SK-N-SH treated with all-trans-retinoic acid at 6 μM for 48 hours (cell line): ENCODE measurements around the gene GNG8.
A peak's percentile ranks its signal among the peaks of the same experiment; 100 is the strongest.

Experiments
- ATAC-seq: fragments of 200-7000 bp; cut with Tn5 transposase; 3 replicates; pipeline ENCODE4 v1.9.1; 2020; ENCODE audit warnings: mild to moderate bottlenecking, moderate library complexity
- ARNTL ChIP-seq: fragments of 450-650 bp; formaldehyde crosslinking; IDR thresholded peaks from 2 replicates; pipeline ENCODE4 v1.5.0; 2020; ENCODE audit warnings: low read depth, mild to moderate bottlenecking, moderate library complexity, borderline replicate concordance
- CREB5 ChIP-seq: fragments of 250-450 bp; sonication (Bioruptor Pico); IDR thresholded peaks from 2 replicates; pipeline ENCODE4 v1.5.1; 2020; ENCODE audit warnings: low read depth, mild to moderate bottlenecking, moderate library complexity
- CSDC2 ChIP-seq: fragments of 250-450 bp; sonication (Bioruptor Pico); IDR thresholded peaks from 2 replicates; pipeline ENCODE4 v1.5.0; 2020; ENCODE audit warnings: mild to moderate bottlenecking, moderate library complexity
- CSRNP3 ChIP-seq: fragments of 250-450 bp; sonication (Bioruptor Pico); IDR thresholded peaks from 2 replicates; pipeline ENCODE4 v1.5.1; 2021; ENCODE audit warnings: mild to moderate bottlenecking, moderate library complexity
- ESRRG ChIP-seq: fragments of 250-450 bp; sonication (Bioruptor Pico); IDR thresholded peaks from 2 replicates; pipeline ENCODE4 v1.6.1; 2021; ENCODE audit warnings: mild to moderate bottlenecking
- GLIS3 ChIP-seq: fragments of 250-450 bp; sonication (Bioruptor Pico); IDR thresholded peaks from 2 replicates; pipeline ENCODE4 v1.5.0; 2020; ENCODE audit warnings: mild to moderate bottlenecking, moderate library complexity
- ISL1 ChIP-seq: fragments of 250-450 bp; sonication (Bioruptor Pico); IDR thresholded peaks from 2 replicates; pipeline ENCODE4 v2.1.2; 2022; ENCODE audit warnings: mild to moderate bottlenecking, moderate library complexity
- PATZ1 ChIP-seq: fragments of 250-450 bp; sonication (Bioruptor Pico); IDR thresholded peaks from 2 replicates; pipeline ENCODE4 v1.8.0; 2020; ENCODE audit warnings: mild to moderate bottlenecking, moderate library complexity, borderline replicate concordance
- POU6F1 ChIP-seq: fragments of 250-450 bp; sonication (Bioruptor Pico); IDR thresholded peaks from 2 replicates; pipeline ENCODE4 v1.8.0; 2021; ENCODE audit warnings: low read depth, mild to moderate bottlenecking, moderate library complexity, borderline replicate concordance
- PPARA ChIP-seq: fragments of 250-450 bp; sonication (Bioruptor Pico); IDR thresholded peaks from 2 replicates; pipeline ENCODE4 v1.5.0; 2020; ENCODE audit warnings: mild to moderate bottlenecking, borderline replicate concordance
- RARB ChIP-seq: fragments of 250-450 bp; sonication (Bioruptor Pico); IDR thresholded peaks from 2 replicates; pipeline ENCODE4 v1.8.0; 2021; ENCODE audit warnings: mild to moderate bottlenecking, moderate library complexity
- SNAI2 ChIP-seq: fragments of 250-450 bp; sonication (Bioruptor Pico); IDR thresholded peaks from 2 replicates; pipeline ENCODE4 v1.5.0; 2020; ENCODE audit warnings: mild to moderate bottlenecking, moderate library complexity
- TCF4 ChIP-seq: fragments of 250-450 bp; sonication (Bioruptor Pico); IDR thresholded peaks from 2 replicates; pipeline ENCODE4 v1.8.0; 2021; ENCODE audit warnings: mild to moderate bottlenecking, moderate library complexity, borderline replicate concordance
- TOX ChIP-seq: fragments of 250-450 bp; sonication (Bioruptor Pico); IDR thresholded peaks from 2 replicates; pipeline ENCODE4 v1.8.0; 2021; ENCODE audit warnings: mild to moderate bottlenecking, moderate library complexity, borderline replicate concordance
- TSHZ2 ChIP-seq: fragments of 250-450 bp; sonication (Bioruptor Pico); IDR thresholded peaks from 2 replicates; pipeline ENCODE4 v1.5.0; 2020; ENCODE audit warnings: mild to moderate bottlenecking, moderate library complexity
- ZC3H10 ChIP-seq: fragments of 250-450 bp; sonication (Bioruptor Pico); IDR thresholded peaks from 2 replicates; pipeline ENCODE4 v1.5.1; 2021; ENCODE audit warnings: mild to moderate bottlenecking, moderate library complexity
- ZFP3 ChIP-seq: fragments of 250-450 bp; sonication (Bioruptor Pico); IDR thresholded peaks from 2 replicates; pipeline ENCODE4 v1.5.0; 2020; ENCODE audit warnings: mild to moderate bottlenecking, moderate library complexity
- ZFP30 ChIP-seq: fragments of 450-650 bp; formaldehyde crosslinking; IDR thresholded peaks from 2 replicates; pipeline ENCODE4 v1.5.0; 2022; ENCODE audit warnings: mild to moderate bottlenecking, moderate library complexity
- ZNF70 ChIP-seq: fragments of 450-650 bp; formaldehyde crosslinking; IDR thresholded peaks from 2 replicates; pipeline ENCODE4 v1.5.0; 2020; ENCODE audit warnings: mild to moderate bottlenecking, moderate library complexity
- ZNF8 ChIP-seq: fragments of 450-650 bp; formaldehyde crosslinking; IDR thresholded peaks from 2 replicates; pipeline ENCODE4 v1.5.0; 2020; ENCODE audit warnings: mild to moderate bottlenecking, moderate library complexity

Gene GNG8

GRCh38 chr19:46635920-46636761 lies at the start of gene GNG8:
Gene GNG8 (minus strand): TSS chr19:46636202. CDS start chr19:46634682, 1,520 bp downstream.
- ATAC-seq = no peak
- TF ChIP-seq CSDC2 (CRISPR knock-in tag) = no peak
- TF ChIP-seq, all 23 proteins: peak for 0

GRCh38 chr19:46685189-46685588 lies 49.2 kb upstream of the GNG8 start:
- no peak for ATAC-seq
- TF ChIP-seq PATZ1 (CRISPR knock-in tag) = no peak
- no peak for TF ChIP-seq ESRRG (CRISPR knock-in tag)
- no peak for TF ChIP-seq CSRNP3 (CRISPR knock-in tag)
- TF ChIP-seq ZNF70 (CRISPR knock-in tag) = no peak
- TF ChIP-seq SNAI2 = no peak
- no peak for TF ChIP-seq ZNF8
- TF ChIP-seq ZFP3 (CRISPR knock-in tag) = no peak
- TF ChIP-seq ZFP30 = no peak
- no peak for TF ChIP-seq TCF4
- TF ChIP-seq RARB (CRISPR knock-in tag) = no peak
- no peak for TF ChIP-seq POU6F1 (CRISPR knock-in tag)
- TF ChIP-seq CREB5 (CRISPR knock-in tag) = no peak
- no peak for TF ChIP-seq ISL1 (CRISPR knock-in tag)
- no peak for TF ChIP-seq TOX (CRISPR knock-in tag)
- TF ChIP-seq TSHZ2 (CRISPR knock-in tag) = no peak
- TF ChIP-seq, all 23 proteins: peak for 0

- TF ChIP-seq TCF4 (no peak), ZFP30 (no peak), ZNF8 (no peak), SNAI2 (no peak), GLIS3 (CRISPR knock-in tag) (no peak), PPARA (no peak), TOX (CRISPR knock-in tag) (no peak), PATZ1 (CRISPR knock-in tag) (no peak), ZFP3 (CRISPR knock-in tag) (no peak), CREB5 (CRISPR knock-in tag) (no peak), CSDC2 (CRISPR knock-in tag) (no peak), ISL1 (CRISPR knock-in tag) (no peak), ESRRG (CRISPR knock-in tag) (no peak), RARB (CRISPR knock-in tag) (no peak), ZC3H10 (no peak), CSRNP3 (CRISPR knock-in tag) (no peak), ARNTL (CRISPR knock-in tag) (no peak), ZNF70 (CRISPR knock-in tag) (no peak)
- peak; percentile 71 for ATAC-seq
These were observed 42.2 kb upstream of the GNG8 start for GRCh38 chr19:46678110-46678732.
